HUES48 (cell line): Measurements from ENCODE around the gene NFIB.

Experiments
- H3K27ac ChIP-seq: one replicate; pipeline ENCODE4 v1.7.0; 2013; ENCODE audit warnings: low read depth, low read length, inconsistent platforms
- H3K27me3 ChIP-seq: 2 replicates; pipeline ENCODE4 v1.6.1; 2013; ENCODE audit warnings: mild to moderate bottlenecking, low read length; ENCODE audit not compliant: control insufficient read depth, insufficient read depth
- H3K36me3 ChIP-seq: 2 replicates; pipeline ENCODE4 v1.6.1; 2013; ENCODE audit warnings: low read length; ENCODE audit not compliant: control insufficient read depth, insufficient read depth
- H3K4me1 ChIP-seq: 2 replicates; pipeline ENCODE4 v1.6.1; 2013; ENCODE audit warnings: mild to moderate bottlenecking, low read length; ENCODE audit not compliant: control insufficient read depth, insufficient read depth
- H3K4me3 ChIP-seq: 2 replicates; pipeline ENCODE4 v1.5.1; 2013; ENCODE audit warnings: mild to moderate bottlenecking, low read depth, low read length
- H3K9ac ChIP-seq: 2 replicates; pipeline ENCODE4 v1.6.1; 2013; ENCODE audit warnings: mild to moderate bottlenecking, low read depth, low read length, moderate library complexity
- H3K9me3 ChIP-seq: 2 replicates; pipeline ENCODE4 v1.6.1; 2013; ENCODE audit warnings: low read length; ENCODE audit not compliant: control insufficient read depth, insufficient read depth

The NFIB gene

DNA sequence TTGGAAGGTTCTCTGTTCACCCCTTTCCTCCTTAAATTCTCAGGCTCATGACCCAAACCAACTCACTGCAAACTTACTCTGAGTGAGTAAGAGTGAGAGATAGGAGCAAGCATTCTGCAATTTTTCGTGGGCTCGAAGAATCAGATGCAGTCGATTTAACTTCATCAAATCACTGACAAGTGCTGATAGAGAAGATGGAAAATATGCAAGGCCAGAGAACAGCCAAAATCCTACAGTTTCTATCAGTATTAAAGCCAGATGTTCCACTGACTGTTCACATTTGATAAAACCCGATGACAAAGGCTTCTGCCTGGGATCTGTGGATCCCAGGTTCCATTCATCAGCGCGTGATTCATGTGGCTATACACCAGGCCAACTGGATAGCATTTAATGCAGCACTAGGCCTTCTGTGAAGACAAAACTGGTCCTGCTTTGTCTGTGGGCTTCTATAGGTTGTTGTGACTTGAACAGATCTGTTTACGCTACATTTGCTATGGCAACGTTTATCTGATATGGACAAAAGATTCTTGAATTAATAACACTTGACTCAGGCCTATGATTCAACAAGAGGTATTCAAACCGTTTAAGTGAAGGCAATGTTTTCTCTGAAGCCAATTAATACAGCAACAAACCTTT is 251.2 kb downstream of the NFIB start:
- Histone ChIP-seq H3K27ac (no peak overlapping the region), H3K36me3 (no peaks in the 10 kb centered on the region), H3K4me1 (no peaks in the 10 kb centered on the region), H3K9ac (no peak overlapping the region), H3K27me3 (no peaks in the 10 kb centered on the region), H3K4me3 (no peak overlapping the region), H3K9me3 (no peaks in the 10 kb centered on the region)

DNA sequence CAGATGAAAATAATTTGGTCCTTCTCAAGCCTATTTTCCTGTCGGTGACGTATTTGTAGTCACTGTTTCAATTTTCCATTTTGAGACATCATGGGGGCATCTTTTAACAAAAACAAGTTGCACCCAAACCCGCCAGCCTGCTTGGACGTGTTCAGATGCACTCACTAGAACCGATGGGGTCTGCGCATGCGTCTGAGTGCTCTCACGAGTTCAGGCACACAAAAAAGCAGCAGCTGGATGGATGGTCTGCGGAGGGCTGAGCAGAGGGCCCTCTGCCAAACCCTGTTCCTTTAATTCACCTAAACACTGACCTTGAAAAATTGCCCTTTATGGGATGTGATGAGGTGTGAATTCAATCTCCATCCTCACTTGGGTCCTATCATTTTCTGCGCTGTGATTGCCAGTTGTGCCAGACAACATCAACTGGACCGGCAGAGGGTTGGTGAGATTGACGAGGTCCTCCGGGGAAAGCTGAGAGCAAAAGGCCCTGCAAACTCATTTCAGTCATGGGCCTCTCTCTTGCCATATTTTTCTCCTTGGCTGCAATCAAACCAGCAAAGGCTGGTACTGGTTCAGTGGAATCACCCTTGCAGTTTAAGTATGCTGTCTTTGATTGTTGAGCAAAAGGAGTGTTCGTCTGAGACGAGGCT is 251.9 kb downstream of the NFIB start:
- Histone ChIP-seq H3K36me3 (no peaks in the 10 kb centered on the region), H3K4me1 (no peaks in the 10 kb centered on the region), H3K27me3 (no peaks in the 10 kb centered on the region), H3K4me3 (no peak overlapping the region), H3K9ac (no peak overlapping the region), H3K9me3 (no peaks in the 10 kb centered on the region), H3K27ac (no peak overlapping the region)

DNA sequence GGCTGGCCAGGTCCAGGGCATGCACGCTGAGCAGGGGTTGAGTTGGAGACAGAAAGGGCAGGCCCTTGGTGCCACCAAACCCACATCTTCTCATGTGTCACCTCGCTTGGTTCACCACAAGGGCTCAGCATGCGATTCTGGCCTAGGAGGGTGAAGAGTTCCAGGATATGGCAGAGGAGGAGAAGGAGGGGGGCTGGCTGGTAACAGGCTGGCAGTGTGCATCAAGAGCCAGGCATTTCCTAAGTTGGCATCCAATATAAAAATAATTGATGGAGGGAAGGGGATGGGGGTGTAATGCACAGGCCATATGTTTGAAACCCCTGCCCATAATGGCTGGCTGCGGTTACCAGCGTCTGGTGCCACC is 255.6 kb downstream of the NFIB start:
- H3K9me3 ChIP-seq = no peaks in the 10 kb centered on the region
- no peak overlapping the region for H3K4me3 ChIP-seq
- no peak overlapping the region for H3K27ac ChIP-seq
- H3K4me1 ChIP-seq = peaks cover 6% of the 10 kb centered on the region; the same call in 1 of the 2 replicates
- H3K27me3 ChIP-seq = no peaks in the 10 kb centered on the region
- H3K36me3 ChIP-seq = no peaks in the 10 kb centered on the region
- H3K9ac ChIP-seq = no peak overlapping the region

DNA sequence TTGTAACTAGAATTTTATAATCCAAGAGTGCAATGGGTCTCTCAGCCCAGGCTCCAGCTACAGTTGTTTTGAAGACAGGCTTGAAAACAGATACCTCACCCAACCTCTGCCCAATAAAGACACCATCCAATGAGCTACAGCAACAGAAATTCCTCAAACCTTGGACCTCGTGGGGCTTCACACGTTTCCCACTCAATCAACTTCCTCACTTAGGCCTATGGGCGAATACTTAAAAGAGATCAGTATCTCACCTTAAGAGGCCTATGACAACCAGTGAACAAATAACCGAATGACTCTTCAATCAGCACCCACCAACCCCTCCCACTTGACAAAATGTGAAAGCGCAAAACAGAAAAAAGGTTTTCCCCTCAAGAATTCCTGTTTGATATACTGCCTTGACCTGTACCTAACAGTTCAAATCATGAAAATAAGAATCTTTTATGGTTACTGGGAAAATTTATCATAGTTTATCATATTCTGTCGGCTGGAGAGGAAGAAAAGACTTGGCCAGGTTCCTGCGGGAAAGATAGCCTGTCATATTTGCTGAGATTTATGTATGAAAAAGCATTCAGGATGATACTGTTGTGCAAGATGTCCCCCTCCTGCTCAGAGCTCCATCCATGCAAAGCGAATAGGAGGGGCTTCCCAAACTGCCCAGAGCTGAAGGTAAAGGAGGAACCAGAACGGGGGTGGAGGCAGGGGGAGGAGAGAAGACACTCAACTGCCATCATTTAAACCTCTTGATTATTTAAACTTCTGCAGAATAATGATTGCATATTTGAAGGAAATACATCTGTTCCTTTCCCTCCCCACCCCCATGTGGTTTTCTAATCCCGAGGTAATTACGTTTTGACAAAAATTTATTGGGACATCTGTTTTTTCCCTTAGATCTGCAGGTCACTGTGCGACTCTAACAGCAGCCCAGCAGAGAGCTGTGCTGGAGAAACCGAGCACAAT is 256.3 kb downstream of the NFIB start:
- H3K4me1 ChIP-seq = peaks cover 6% of the 10 kb centered on the region; the same call in 1 of the 2 replicates
- no peaks in the 10 kb centered on the region for H3K27me3 ChIP-seq
- H3K4me3 ChIP-seq = no peak overlapping the region
- H3K36me3 ChIP-seq = no peaks in the 10 kb centered on the region
- no peak overlapping the region for H3K27ac ChIP-seq
- H3K9me3 ChIP-seq = no peaks in the 10 kb centered on the region
- no peak overlapping the region for H3K9ac ChIP-seq

DNA sequence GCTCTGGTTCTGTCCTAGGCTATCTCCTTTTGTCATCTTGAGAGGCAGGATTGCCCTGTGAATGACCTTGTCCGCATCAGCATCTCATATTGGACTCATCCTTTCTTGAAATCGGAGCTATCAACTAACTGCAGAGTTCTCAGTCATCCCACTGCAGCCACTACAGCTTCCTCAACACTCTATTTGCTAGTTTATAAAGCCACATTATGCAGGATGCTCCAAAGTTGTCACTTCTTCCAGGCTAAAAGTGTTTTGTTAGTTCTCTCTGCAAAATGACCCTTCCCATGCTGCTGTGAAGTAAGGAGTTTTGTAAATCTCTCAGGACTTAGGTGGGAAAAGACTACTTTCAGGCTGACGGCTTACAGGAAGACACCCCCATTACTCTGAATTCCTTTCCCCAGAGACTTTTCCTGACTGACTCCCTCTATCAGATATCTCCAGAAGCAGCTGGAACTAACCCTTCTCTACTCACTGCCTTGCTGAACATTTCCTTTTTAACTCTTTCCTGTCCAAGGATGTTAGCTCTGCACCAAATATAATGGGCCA is 257.6 kb downstream of the NFIB start:
- H3K9me3 ChIP-seq = no peaks in the 10 kb centered on the region
- no peak overlapping the region for H3K4me3 ChIP-seq
- no peak overlapping the region for H3K9ac ChIP-seq
- H3K36me3 ChIP-seq = no peaks in the 10 kb centered on the region
- H3K27ac ChIP-seq = no peak overlapping the region
- H3K4me1 ChIP-seq = peaks cover 6% of the 10 kb centered on the region; the same call in 1 of the 2 replicates
- no peaks in the 10 kb centered on the region for H3K27me3 ChIP-seq

DNA sequence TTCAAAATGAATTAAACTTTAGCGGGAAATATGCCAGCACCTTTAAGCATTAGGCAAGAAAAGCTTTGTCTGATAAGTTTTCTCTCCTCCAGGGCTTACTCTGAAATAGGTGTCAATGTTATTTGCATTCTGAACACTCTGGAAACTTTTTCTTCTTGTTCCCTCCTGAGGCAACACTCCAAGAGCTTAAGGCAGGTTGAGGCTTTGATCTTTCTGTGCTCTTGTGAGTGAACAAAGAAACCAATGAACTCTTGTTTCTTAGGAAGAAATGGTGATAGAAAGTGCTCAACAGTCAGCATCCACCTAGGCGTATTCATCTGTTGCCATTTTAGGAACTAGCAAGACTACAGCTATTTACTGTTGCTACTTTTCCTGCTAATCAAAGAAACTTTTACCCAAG is 259.8 kb downstream of the NFIB start:
- Histone ChIP-seq H3K4me3 (no peak overlapping the region), H3K4me1 (peaks cover 6% of the 10 kb centered on the region; the same call in 1 of the 2 replicates), H3K27ac (no peak overlapping the region), H3K36me3 (no peaks in the 10 kb centered on the region), H3K27me3 (no peaks in the 10 kb centered on the region), H3K9ac (no peak overlapping the region), H3K9me3 (no peaks in the 10 kb centered on the region)

DNA sequence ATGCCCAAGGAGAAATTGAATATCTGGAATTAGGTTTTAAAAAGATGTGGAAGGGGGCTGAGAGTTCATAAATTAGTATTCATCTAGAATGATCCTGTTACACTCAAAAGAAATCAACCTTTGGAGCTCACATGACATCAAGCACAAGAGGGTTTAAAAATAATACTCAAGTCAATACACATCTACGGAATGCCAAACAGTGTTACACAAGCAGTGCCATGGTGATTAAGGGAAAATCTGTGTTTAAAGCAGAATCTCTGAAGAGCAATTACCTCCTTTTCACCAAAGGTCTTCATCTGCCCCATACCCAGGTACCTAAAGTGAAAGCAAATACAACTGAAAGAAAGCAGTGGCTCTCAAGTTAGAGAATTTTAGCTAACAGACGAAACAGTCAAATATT is 261.6 kb downstream of the NFIB start:
- H3K4me3 ChIP-seq = no peak overlapping the region
- no peaks in the 10 kb centered on the region for H3K36me3 ChIP-seq
- H3K27me3 ChIP-seq = no peaks in the 10 kb centered on the region
- H3K9me3 ChIP-seq = no peaks in the 10 kb centered on the region
- H3K9ac ChIP-seq = no peak overlapping the region
- peaks cover 6% of the 10 kb centered on the region; the same call in 1 of the 2 replicates for H3K4me1 ChIP-seq
- H3K27ac ChIP-seq = no peak overlapping the region

DNA sequence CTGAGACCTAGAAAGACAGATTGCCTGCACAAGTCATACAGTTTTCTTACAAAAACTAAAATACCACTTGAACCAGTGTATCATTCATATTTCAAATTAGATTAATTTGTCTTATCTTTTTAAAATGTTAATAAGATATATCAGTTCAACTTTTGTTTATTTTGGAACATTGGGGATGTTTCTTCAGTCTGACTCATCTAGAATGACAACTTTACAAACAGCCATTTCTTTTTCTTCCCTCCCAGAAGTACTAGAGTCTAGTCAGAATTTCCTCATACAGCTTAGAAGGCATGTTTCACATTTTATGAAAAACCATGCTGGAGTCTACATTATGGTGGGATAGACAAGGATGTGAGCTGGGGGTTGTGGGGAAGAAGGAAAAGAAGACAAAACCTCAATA is 262.5 kb downstream of the NFIB start:
- no peak overlapping the region for H3K4me3 ChIP-seq
- peaks cover 2% of the 10 kb centered on the region; the same call in 1 of the 2 replicates for H3K4me1 ChIP-seq
- no peaks in the 10 kb centered on the region for H3K9me3 ChIP-seq
- no peaks in the 10 kb centered on the region for H3K36me3 ChIP-seq
- H3K9ac ChIP-seq = no peak overlapping the region
- no peaks in the 10 kb centered on the region for H3K27me3 ChIP-seq
- no peak overlapping the region for H3K27ac ChIP-seq

DNA sequence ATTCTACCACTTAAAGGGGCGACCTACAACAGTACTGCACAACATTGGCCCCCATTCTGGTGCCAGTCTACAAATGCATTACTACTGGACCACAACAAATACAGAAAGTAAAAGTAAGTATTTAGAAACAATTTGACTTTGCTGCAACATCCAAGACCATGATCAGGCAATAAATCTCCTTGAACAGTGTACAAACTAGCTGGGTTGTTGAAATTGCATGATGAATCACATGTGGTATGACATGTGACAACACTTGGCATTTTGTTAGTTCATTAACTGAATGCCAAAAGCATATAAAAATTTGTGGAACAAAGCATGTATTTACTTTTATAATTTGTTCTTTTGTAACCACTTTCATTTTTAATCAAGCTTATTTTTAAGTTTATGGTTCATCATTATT is 270.5 kb downstream of the NFIB start:
- Histone ChIP-seq H3K27ac (no peak overlapping the region), H3K27me3 (no peaks in the 10 kb centered on the region), H3K9me3 (no peaks in the 10 kb centered on the region), H3K4me3 (no peak overlapping the region), H3K36me3 (no peaks in the 10 kb centered on the region), H3K4me1 (no peaks in the 10 kb centered on the region), H3K9ac (no peak overlapping the region)

DNA sequence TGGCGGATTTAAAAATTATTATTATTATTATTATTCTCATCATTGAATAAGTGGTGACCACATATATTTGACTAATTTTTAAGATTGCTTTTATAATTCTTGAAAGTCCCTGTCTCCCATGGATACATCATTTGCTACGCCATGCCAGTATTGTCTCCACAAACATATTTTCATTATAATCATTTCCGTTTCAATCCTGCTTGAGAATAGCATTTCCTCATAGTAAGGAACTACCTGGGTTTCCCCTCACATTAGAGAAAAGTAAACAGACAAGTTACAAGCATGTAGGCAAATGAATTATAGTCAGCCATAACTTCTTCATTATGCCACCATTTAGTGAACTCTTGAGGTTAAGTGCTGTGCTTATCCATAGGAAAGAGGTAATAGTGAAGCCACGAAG is 276.6 kb downstream of the NFIB start:
- Histone ChIP-seq H3K9me3 (no peaks in the 10 kb centered on the region), H3K4me3 (no peak overlapping the region), H3K9ac (no peak overlapping the region), H3K36me3 (no peaks in the 10 kb centered on the region), H3K27ac (no peak overlapping the region), H3K4me1 (no peaks in the 10 kb centered on the region), H3K27me3 (no peaks in the 10 kb centered on the region)
